Kidney epithelial cell (primary cell): ENCODE results near the gene PRM1. TPM values are rescaled to one million over a fixed set of nuclear protein-coding genes. Genes with fewer than 3 reads are reported as not detected.

ENCODE experiments used
- DNase-seq: peaks from one replicate; pipeline ENCODE4 v3.0.0-alpha.2; 2010; ENCODE audit warnings: low read depth
- H3K27me3 ChIP-seq: 2 replicates; pipeline ENCODE4 v1.6.0; 2011; ENCODE audit warnings: low read length; ENCODE audit not compliant: control insufficient read depth, insufficient read depth
- H3K36me3 ChIP-seq: 2 replicates; pipeline ENCODE4 v1.5.1; 2011; ENCODE audit warnings: low read length; ENCODE audit not compliant: control insufficient read depth, insufficient read depth
- H3K4me3 ChIP-seq: 2 replicates; pipeline ENCODE4 v1.5.1; 2011; ENCODE audit warnings: low read depth, mild to moderate bottlenecking, control low read depth, low read length
- total RNA-seq: library from RNA; depleted of rRNA; stranded (reverse); fragments of >200 nt; gene quantifications from 2 replicates; pipeline ENCODE4 v1.2.3, GENCODE V29; 2015
- TF ChIP-seq, protein P1 (sequence below): IDR thresholded peaks from 2 replicates; pipeline ENCODE4 v1.5.1; 2011; ENCODE audit warnings: mild to moderate bottlenecking, moderate library complexity, low read length, control low read depth, inconsistent platforms; ENCODE audit not compliant: insufficient read depth, poor library complexity, severe bottlenecking

Gene PRM1
- total RNA-seq, 1 donor from 2014 or later, result not detected

DNA sequence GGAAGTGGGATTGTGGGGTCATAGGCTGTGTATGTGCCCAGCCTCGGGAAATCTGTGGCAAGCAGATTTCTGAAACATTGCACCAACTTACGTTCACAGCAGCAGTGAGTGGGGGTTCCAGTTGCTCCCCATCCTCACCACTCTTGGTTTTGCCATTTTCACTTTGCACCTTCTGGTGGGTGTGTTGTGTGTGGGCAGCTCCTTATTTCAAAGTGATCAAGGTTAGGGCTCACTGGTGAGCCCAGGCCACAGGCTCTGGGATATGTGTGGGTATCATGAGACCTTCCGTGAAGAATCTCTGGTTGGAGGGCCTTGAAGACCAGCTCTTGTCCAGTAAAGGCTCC lies 29.5 kb upstream of the PRM1 start:
- Histone ChIP-seq H3K27me3 (no peaks in the 10 kb centered on the region), H3K4me3 (no peak overlapping the region), H3K36me3 (no peaks in the 10 kb centered on the region)
- no peak for DNase-seq
- TF ChIP-seq, protein P1, sequence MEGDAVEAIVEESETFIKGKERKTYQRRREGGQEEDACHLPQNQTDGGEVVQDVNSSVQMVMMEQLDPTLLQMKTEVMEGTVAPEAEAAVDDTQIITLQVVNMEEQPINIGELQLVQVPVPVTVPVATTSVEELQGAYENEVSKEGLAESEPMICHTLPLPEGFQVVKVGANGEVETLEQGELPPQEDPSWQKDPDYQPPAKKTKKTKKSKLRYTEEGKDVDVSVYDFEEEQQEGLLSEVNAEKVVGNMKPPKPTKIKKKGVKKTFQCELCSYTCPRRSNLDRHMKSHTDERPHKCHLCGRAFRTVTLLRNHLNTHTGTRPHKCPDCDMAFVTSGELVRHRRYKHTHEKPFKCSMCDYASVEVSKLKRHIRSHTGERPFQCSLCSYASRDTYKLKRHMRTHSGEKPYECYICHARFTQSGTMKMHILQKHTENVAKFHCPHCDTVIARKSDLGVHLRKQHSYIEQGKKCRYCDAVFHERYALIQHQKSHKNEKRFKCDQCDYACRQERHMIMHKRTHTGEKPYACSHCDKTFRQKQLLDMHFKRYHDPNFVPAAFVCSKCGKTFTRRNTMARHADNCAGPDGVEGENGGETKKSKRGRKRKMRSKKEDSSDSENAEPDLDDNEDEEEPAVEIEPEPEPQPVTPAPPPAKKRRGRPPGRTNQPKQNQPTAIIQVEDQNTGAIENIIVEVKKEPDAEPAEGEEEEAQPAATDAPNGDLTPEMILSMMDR, result no peak

DNA sequence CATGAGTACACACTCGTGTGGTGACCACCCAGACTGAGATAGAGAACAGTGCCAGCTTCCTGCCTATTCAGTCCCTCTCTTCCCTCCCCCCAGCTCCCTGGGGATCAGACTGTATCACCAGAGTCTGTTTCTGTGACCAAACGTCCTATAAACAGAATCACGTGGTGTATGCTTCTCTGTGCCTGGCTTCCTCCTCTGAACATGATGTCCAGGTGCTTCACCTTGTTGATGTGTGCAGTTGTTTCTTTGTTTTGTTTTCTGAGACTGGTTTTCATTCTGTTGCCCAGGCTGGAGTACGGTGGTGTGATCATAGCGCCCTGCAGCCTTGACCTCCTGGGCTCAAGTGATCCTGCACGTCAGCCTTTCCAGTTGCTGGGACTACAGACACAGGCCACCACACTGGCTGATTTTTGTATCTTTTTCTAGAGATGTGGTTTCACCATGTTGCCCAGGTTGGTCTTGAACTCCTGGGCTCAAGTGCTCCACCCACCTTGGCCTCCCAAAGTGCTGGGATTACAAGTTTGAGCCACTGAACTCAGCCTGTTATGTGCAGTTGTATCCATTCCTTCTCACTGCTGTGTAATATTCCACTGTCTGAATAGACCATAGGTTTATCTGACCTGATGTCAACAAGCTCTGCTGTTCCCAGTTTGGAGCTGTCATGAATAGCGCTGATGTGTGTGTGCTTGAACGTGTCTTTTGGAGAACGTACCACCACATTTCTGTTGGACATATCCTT lies 28.9 kb upstream of the PRM1 start:
- TF ChIP-seq, protein P1, result no peak
- Histone ChIP-seq H3K36me3 (no peaks in the 10 kb centered on the region), H3K4me3 (no peak overlapping the region), H3K27me3 (no peaks in the 10 kb centered on the region)
- DNase-seq, result no peak

DNA sequence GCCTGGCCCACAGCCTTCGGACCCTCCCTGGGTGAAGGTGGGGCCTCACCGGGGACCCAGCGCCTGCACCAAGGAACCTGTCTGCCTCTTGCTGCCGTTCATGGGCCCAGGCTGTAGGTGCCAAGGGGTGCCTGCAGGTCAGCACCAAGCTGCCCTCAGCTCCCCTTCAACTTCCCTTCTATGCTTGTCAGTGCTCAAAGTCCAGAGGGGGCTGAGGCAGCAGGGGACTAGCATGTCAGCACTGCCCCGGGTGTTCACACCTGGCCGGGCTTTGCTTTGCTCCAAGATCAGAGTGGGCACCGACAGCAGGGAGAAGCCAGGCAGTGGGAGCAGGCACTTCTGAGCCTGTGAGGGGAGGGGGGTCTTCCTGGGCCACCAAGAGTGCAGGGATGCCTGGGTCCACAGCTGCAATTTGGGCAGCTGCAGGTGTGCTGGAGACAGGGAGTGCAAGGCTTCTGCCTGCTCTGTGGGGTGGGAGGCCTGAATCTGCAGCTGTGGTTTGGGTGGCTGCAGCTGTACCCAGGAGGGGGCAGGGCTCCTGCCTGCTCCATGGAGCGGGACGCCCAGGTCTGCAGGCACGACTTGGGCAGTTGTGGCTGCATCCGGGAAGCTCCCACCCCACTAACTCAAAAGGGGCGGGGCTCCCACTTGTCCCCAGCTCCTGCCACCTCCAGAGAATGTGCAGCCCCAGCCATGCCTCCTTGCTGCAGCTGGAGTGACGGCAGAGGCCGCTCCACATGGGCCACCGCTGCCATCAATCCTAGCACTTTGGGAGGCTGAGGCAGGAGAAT lies 27.6 kb upstream of the PRM1 start:
- TF ChIP-seq, protein P1, result no peak
- no peaks in the 10 kb centered on the region for H3K36me3 ChIP-seq
- H3K4me3 ChIP-seq, result no peak overlapping the region
- DNase-seq, result no peak
- H3K27me3 ChIP-seq, result no peaks in the 10 kb centered on the region

DNA sequence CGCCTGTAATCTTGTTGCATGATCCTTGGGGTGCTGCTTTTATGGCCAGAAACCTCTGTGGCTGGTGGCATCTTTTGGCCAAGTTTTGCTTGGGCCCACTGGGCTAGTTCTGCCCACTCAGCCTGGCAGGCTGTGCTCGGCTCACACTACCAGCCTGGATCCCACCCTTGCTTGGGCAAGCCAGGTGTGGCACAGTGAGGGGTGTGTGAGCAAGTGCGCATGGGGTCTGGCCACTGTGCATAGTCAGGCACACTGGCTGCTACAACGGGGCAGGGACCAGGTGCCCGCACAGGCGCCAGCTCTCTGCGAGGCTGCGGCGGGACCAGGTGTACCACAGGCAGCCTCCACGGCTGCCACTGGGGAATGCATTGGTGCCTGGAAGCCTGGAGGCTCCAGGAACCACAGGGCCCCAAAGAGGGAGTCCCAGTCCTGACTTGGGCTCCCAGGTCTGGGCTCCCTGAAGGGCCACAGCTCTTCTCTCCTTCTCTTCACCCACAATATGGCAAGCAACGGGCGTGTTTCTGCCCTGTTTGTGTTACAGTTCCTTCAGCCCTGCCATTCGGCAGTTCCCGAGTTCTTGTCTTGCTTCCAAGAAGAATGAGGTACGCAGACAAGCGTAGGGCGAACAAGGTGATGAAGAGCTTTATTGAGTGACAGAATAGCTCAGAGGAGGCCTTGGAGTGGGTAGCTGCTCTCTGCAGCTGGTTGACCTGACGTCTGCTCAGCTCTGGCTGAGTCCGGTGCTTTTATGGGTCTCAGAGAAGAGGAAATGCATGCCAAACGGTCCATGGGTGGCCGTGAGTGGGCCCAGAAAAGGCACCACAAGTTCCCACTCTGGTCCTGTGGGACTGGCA lies 26.7 kb upstream of the PRM1 start:
- TF ChIP-seq, protein P1, result no peak
- Histone ChIP-seq H3K27me3 (no peaks in the 10 kb centered on the region), H3K4me3 (no peak overlapping the region), H3K36me3 (no peaks in the 10 kb centered on the region)
- DNase-seq, result no peak

DNA sequence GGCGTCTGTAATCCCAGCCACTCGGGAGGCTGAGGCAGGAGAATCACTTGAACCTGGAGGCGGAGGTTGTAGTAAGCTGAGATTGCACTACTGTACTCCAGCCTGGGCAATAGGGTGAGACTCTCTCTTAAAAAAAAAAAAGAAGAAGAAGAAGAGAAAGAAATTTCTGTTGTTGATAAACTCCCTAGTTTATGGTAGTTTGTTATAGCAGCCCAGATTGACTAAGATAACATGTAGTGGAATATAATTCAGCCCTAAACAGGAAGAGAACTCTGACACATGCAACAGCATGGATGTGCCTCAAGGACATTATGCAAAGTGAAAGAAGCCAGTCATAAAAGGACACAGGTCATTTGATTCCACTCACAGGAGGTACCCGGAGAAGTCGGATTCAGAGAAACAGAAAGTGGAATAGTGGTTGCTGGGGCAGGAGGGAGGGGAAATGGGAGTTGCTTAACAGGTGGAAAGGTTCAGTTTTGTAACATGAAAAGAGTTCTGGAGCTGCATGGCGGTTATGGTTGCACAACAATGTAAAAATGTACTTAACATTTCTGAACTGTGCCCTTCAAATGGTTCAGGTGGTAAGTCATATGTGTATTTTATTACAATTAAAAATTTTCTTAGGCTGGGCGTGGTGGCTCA lies 26.0 kb upstream of the PRM1 start:
- DNase-seq, result no peak
- no peaks in the 10 kb centered on the region for H3K27me3 ChIP-seq
- TF ChIP-seq, protein P1, result no peak
- no peaks in the 10 kb centered on the region for H3K36me3 ChIP-seq
- H3K4me3 ChIP-seq, result no peak overlapping the region
